GM12875 (cell line): ENCODE results near the gene BTK.
"Not testable (repeated sequence)": the region's sequence is repeated elsewhere in the genome, so short reads cannot be mapped to it uniquely, and the experiment has no call there.

ENCODE experiments used
- H3K4me3 ChIP-seq: one replicate; pipeline ENCODE4 v1.5.1; 2011; ENCODE audit warnings: low read depth, low read length, control low read depth
- TF ChIP-seq, protein P1 (sequence below): IDR thresholded peaks from 2 replicates; pipeline ENCODE4 v1.5.1; 2011; ENCODE audit warnings: low read depth, mild to moderate bottlenecking, control low read depth, inconsistent platforms, low read length, moderate library complexity, borderline replicate concordance; ENCODE audit not compliant: insufficient read depth

Gene BTK

GRCh38 chrX:101347859-101348451, 38.0 kb downstream of the BTK start:
- TF ChIP-seq, protein P1, sequence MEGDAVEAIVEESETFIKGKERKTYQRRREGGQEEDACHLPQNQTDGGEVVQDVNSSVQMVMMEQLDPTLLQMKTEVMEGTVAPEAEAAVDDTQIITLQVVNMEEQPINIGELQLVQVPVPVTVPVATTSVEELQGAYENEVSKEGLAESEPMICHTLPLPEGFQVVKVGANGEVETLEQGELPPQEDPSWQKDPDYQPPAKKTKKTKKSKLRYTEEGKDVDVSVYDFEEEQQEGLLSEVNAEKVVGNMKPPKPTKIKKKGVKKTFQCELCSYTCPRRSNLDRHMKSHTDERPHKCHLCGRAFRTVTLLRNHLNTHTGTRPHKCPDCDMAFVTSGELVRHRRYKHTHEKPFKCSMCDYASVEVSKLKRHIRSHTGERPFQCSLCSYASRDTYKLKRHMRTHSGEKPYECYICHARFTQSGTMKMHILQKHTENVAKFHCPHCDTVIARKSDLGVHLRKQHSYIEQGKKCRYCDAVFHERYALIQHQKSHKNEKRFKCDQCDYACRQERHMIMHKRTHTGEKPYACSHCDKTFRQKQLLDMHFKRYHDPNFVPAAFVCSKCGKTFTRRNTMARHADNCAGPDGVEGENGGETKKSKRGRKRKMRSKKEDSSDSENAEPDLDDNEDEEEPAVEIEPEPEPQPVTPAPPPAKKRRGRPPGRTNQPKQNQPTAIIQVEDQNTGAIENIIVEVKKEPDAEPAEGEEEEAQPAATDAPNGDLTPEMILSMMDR = no peak
- peak overlapping the region; percentile 76 for H3K4me3 ChIP-seq

DNA sequence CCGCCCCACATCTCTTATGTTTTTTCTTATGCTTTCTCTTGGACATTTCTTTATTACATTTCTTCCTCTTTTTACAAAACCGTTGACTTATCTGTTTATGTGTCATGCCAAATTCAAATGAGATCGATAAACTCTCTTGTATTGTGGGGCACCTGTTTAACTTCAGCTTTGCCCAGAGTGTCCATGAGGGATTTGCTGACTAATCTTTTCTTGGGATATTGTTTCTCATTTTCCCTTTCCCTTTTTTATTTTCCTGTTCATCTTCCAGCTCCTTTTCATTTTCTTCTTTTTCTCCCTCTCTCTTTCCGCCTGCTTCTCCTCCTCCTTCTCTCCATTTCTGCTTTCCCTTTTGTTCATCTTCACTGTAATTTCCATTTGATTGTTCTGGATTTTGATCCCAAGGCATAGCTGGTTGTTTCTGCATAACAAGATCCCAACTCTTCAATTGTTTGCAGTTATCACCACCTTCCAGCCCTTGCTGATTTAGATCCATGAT, 48.2 kb downstream of the BTK start:
- no peak overlapping the region for H3K4me3 ChIP-seq
- TF ChIP-seq, protein P1 = no peak

DNA sequence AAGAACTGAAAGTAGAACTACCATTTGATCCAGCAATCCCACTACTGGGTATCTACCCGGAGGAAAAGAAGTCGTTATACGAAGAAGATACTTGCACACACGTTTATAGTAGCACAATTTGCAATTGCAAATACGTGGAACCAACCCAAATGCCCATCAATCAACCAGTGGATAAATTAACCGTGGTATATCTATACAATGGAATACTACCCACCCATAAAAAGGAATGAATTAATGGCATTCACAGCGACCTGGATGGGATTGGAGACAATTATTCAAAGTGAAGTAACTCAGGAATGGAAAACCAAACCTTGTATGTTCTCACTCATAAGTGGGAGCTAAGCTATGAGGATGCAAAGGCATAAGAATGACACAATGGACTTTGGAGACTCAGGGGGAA, 51.7 kb downstream of the BTK start:
- H3K4me3 ChIP-seq = not testable (repeated sequence)

DNA sequence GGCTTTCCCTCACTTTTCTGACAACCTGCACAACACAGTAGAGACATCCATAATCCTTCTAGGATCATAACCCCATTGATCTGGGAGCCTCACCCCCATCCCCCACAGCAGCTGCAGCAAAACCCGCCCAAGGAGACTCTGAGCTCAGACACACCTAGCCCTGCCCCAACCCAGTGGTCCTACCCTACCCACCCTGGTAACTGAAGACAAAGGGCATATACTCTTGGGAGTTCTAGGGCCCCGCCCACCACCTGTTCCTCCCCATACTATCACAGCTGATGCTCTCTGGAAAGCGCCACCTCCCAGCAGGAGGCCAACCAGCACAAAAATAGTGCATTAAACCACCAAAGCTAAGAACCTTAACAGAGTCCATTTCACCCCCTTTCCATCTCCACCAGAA, 59.4 kb downstream of the BTK start:
- not testable (repeated sequence) for H3K4me3 ChIP-seq

GRCh38 chrX:101303790-101304189, 82.2 kb downstream of the BTK start:
- H3K4me3 ChIP-seq = no peak overlapping the region
- TF ChIP-seq, protein P1 = no peak
